Pons (tissue), 1 donor: ENCODE data around the gene STK38.
"Not testable (repeated sequence)": the region's sequence is repeated elsewhere in the genome, so short reads cannot be mapped to it uniquely, and the experiment has no call there.

Experiments used
- DNase-seq: peaks from one replicate; pipeline ENCODE4 v3.0.0-alpha.2; 2016; ENCODE audit warnings: low spot score

Gene STK38

GRCh38 chr6:36546920-36547645, at the start of gene STK38:
TSS of gene STK38 (minus strand) at chr6:36547479. CDS start at chr6:36540202, 7,277 bp downstream.
- peak; percentile 88 for DNase-seq

- DNase-seq: no peak
These were observed 49.1 kb upstream of the STK38 start for GRCh38 chr6:36596356-36596755.

- peak; percentile 72 for DNase-seq
These were observed 47.8 kb upstream of the STK38 start for GRCh38 chr6:36594816-36595643.

GRCh38 chr6:36594029-36594815, 46.9 kb upstream of the STK38 start, which contains the start of gene SRSF3:
TSS of gene SRSF3 (plus strand) at chr6:36594362. CDS start at chr6:36596763, 2,401 bp downstream.
- peak; percentile 98 for DNase-seq

- no peak for DNase-seq
These were observed 46.3 kb upstream of the STK38 start for GRCh38 chr6:36593569-36594028.

GRCh38 chr6:36592221-36592655, 45.0 kb upstream of the STK38 start:
- DNase-seq: no peak

- no peak for DNase-seq
These were observed 43.0 kb upstream of the STK38 start for GRCh38 chr6:36590237-36590636.

GRCh38 chr6:36589025-36589400, 41.7 kb upstream of the STK38 start:
- not testable (repeated sequence) for DNase-seq

GRCh38 chr6:36586606-36587005, 39.3 kb upstream of the STK38 start:
- DNase-seq: no peak

GRCh38 chr6:36581716-36582115, 34.4 kb upstream of the STK38 start:
- DNase-seq: no peak

- no peak for DNase-seq
These were observed 32.9 kb upstream of the STK38 start for GRCh38 chr6:36580184-36580526.

- no peak for DNase-seq
These were observed 31.2 kb upstream of the STK38 start for GRCh38 chr6:36578431-36578830.

- DNase-seq: no peak
These were observed 30.8 kb upstream of the STK38 start for GRCh38 chr6:36578030-36578429.

GRCh38 chr6:36577301-36577700, 30.0 kb upstream of the STK38 start:
- DNase-seq: no peak

GRCh38 chr6:36576578-36576977, 29.3 kb upstream of the STK38 start:
- DNase-seq: no peak

- no peak for DNase-seq
These were observed 27.4 kb upstream of the STK38 start for GRCh38 chr6:36574679-36575078.

- not testable (repeated sequence) for DNase-seq
These were observed 25.4 kb upstream of the STK38 start for GRCh38 chr6:36572353-36573311.

- no peak for DNase-seq
These were observed 24.1 kb upstream of the STK38 start for GRCh38 chr6:36571122-36572043.

- no peak for DNase-seq
These were observed 23.0 kb upstream of the STK38 start for GRCh38 chr6:36570264-36570663.

GRCh38 chr6:36566418-36566905, 19.2 kb upstream of the STK38 start:
- no peak for DNase-seq
